ENCODE results near the gene PPP1CC.
"Not testable (repeated sequence)": the region's sequence is repeated elsewhere in the genome, so short reads cannot be mapped to it uniquely, and the experiment has no call there.

PPP1CC gene

GRCh38 chr12:110742718-110743570 is at the start of gene PPP1CC:
TSS of gene PPP1CC (minus strand) at chr12:110742891. CDS start at chr12:110742707, 184 bp downstream.
- FAIRE-seq (no peak), DNase-seq (ENCODE audit: insufficient read length, low spot score) (peak; percentile 87)

GRCh38 chr12:110791589-110791988 is 48.9 kb upstream of the PPP1CC start:
- DNase-seq (ENCODE audit: insufficient read length, low spot score) (no peak), FAIRE-seq (peak; percentile 13)

GRCh38 chr12:110790301-110790700 is 47.6 kb upstream of the PPP1CC start:
- FAIRE-seq (no peak), DNase-seq (ENCODE audit: insufficient read length, low spot score) (no peak)

GRCh38 chr12:110786012-110786411 is 43.3 kb upstream of the PPP1CC start:
- no peak for DNase-seq (ENCODE audit: insufficient read length, low spot score)
- no peak for FAIRE-seq

GRCh38 chr12:110785240-110785639 is 42.5 kb upstream of the PPP1CC start:
- no peak for DNase-seq (ENCODE audit: insufficient read length, low spot score)
- FAIRE-seq: no peak

GRCh38 chr12:110782922-110783321 is 40.2 kb upstream of the PPP1CC start:
- no peak for FAIRE-seq
- no peak for DNase-seq (ENCODE audit: insufficient read length, low spot score)

- FAIRE-seq (no peak), DNase-seq (ENCODE audit: insufficient read length, low spot score) (no peak)
These were observed 39.4 kb upstream of the PPP1CC start for GRCh38 chr12:110782094-110782493.

GRCh38 chr12:110780448-110780847 is 37.8 kb upstream of the PPP1CC start:
- DNase-seq (ENCODE audit: insufficient read length, low spot score) (no peak), FAIRE-seq (no peak)

GRCh38 chr12:110778833-110779577 is 36.3 kb upstream of the PPP1CC start:
- FAIRE-seq (no peak), DNase-seq (ENCODE audit: insufficient read length, low spot score) (no peak)

- no peak for DNase-seq (ENCODE audit: insufficient read length, low spot score)
- no peak for FAIRE-seq
These were observed 33.7 kb upstream of the PPP1CC start for GRCh38 chr12:110776410-110776809.

- DNase-seq (ENCODE audit: insufficient read length, low spot score) (no peak), FAIRE-seq (no peak)
These were observed 33.3 kb upstream of the PPP1CC start for GRCh38 chr12:110775997-110776396.

GRCh38 chr12:110774824-110775223 is 32.1 kb upstream of the PPP1CC start:
- DNase-seq (ENCODE audit: insufficient read length, low spot score) (no peak), FAIRE-seq (no peak)

GRCh38 chr12:110768960-110769359 is 26.3 kb upstream of the PPP1CC start:
- FAIRE-seq (no peak), DNase-seq (ENCODE audit: insufficient read length, low spot score) (no peak)

- no peak for DNase-seq (ENCODE audit: insufficient read length, low spot score)
- FAIRE-seq: no peak
These were observed 25.2 kb upstream of the PPP1CC start for GRCh38 chr12:110767863-110768262.

GRCh38 chr12:110766311-110767154 is 23.8 kb upstream of the PPP1CC start:
- FAIRE-seq (no peak), DNase-seq (ENCODE audit: insufficient read length, low spot score) (no peak)

GRCh38 chr12:110765572-110765971 is 22.9 kb upstream of the PPP1CC start:
- not testable (repeated sequence) for FAIRE-seq

GRCh38 chr12:110765111-110765510 is 22.4 kb upstream of the PPP1CC start:
- no peak for FAIRE-seq

More at GRCh38 chr12:110765572-110765971, 22.9 kb upstream of the PPP1CC start:
- DNase-seq (ENCODE audit: insufficient read length, low spot score): not testable (repeated sequence)

GRCh38 chr12:110763583-110763982 is 20.9 kb upstream of the PPP1CC start:
- FAIRE-seq (no peak), DNase-seq (ENCODE audit: insufficient read length, low spot score) (no peak)

More at GRCh38 chr12:110765111-110765510, 22.4 kb upstream of the PPP1CC start:
- DNase-seq (ENCODE audit: insufficient read length, low spot score): no peak

GRCh38 chr12:110762891-110763290 is 20.2 kb upstream of the PPP1CC start:
- no peak for FAIRE-seq
- no peak for DNase-seq (ENCODE audit: insufficient read length, low spot score)

- no peak for DNase-seq (ENCODE audit: insufficient read length, low spot score)
- no peak for FAIRE-seq
These were observed 17.5 kb upstream of the PPP1CC start for GRCh38 chr12:110760204-110760609.

GRCh38 chr12:110758922-110759321 is 16.2 kb upstream of the PPP1CC start:
- no peak for DNase-seq (ENCODE audit: insufficient read length, low spot score)
- FAIRE-seq: no peak

All from HTR-8/SVneo (cell line).